HG02759 (cell line): ENCODE measurements around the gene OR2A25.
"Not testable (repeated sequence)": the region's sequence is repeated elsewhere in the genome, so short reads cannot be mapped to it uniquely, and the experiment has no call there.

Source experiments
- ATAC-seq: cut with Tn5 transposase; IDR thresholded peaks from one replicate; pipeline ENCODE4 v1.9.1; 2021; ENCODE audit warnings: mild to moderate bottlenecking, moderate library complexity; ENCODE audit not compliant: unreplicated experiment

Gene OR2A25

GRCh38 chr7:144069511-144069910 lies at the start of gene OR2A25:
TSS of gene OR2A25 (plus strand) at chr7:144069811. CDS start at chr7:144074220, 4,409 bp downstream.
- ATAC-seq, result no peak

- no peak for ATAC-seq
These were observed 49.3 kb upstream of the OR2A25 start for GRCh38 chr7:144020340-144020739.

- no peak for ATAC-seq
These were observed 47.4 kb upstream of the OR2A25 start for GRCh38 chr7:144022169-144022568.

- ATAC-seq, result no peak
These were observed 46.3 kb upstream of the OR2A25 start for GRCh38 chr7:144023171-144023827.

- no peak for ATAC-seq
These were observed 45.4 kb upstream of the OR2A25 start for GRCh38 chr7:144024213-144024612.

- no peak for ATAC-seq
These were observed 43.3 kb upstream of the OR2A25 start for GRCh38 chr7:144026203-144026883.

- no peak for ATAC-seq
These were observed 42.5 kb upstream of the OR2A25 start for GRCh38 chr7:144027070-144027469.

GRCh38 chr7:144027974-144028373 lies 41.6 kb upstream of the OR2A25 start:
- ATAC-seq, result no peak

GRCh38 chr7:144028547-144028946 lies 41.1 kb upstream of the OR2A25 start:
- no peak for ATAC-seq

- ATAC-seq, result no peak
These were observed 37.1 kb upstream of the OR2A25 start for GRCh38 chr7:144032516-144032915.

GRCh38 chr7:144032985-144033709 lies 36.5 kb upstream of the OR2A25 start:
- no peak for ATAC-seq

- no peak for ATAC-seq
These were observed 34.2 kb upstream of the OR2A25 start for GRCh38 chr7:144035385-144035784.

GRCh38 chr7:144036302-144036885 lies 33.2 kb upstream of the OR2A25 start:
- no peak for ATAC-seq

GRCh38 chr7:144037414-144038035 lies 32.1 kb upstream of the OR2A25 start:
- ATAC-seq, result no peak

- ATAC-seq, result no peak
These were observed 30.7 kb upstream of the OR2A25 start for GRCh38 chr7:144038887-144039286.

- no peak for ATAC-seq
These were observed 21.0 kb upstream of the OR2A25 start, which contains the start of gene OR2A5 for GRCh38 chr7:144048648-144049047. TSS of gene OR2A5 (plus strand) at chr7:144048948. CDS start at chr7:144050402, 1,454 bp downstream.

GRCh38 chr7:144049491-144049890 lies 20.1 kb upstream of the OR2A25 start:
- ATAC-seq, result no peak

- ATAC-seq, result no peak
These were observed 19.5 kb upstream of the OR2A25 start for GRCh38 chr7:144050093-144050492.

GRCh38 chr7:144050884-144051283 lies 18.7 kb upstream of the OR2A25 start:
- ATAC-seq, result not testable (repeated sequence)

GRCh38 chr7:144057954-144058353 lies 11.7 kb upstream of the OR2A25 start:
- no peak for ATAC-seq

- no peak for ATAC-seq
These were observed 5.9 kb upstream of the OR2A25 start for GRCh38 chr7:144063710-144064109.
